Esophagus squamous epithelium (tissue), 5 donors: ENCODE results near the gene HIVEP1. TPM values are rescaled to one million over a fixed set of nuclear protein-coding genes. Genes with fewer than 3 reads are reported as not detected.

Experiments used
- DNase-seq: peaks from one replicate; lab custom pipeline; 2025; lab: John Stamatoyannopoulos, UW
- H3K27ac ChIP-seq, 4 donors: fragments of 200-600 bp; sonication (generic); one replicate each; pipeline ENCODE4 v1.5.1; 2016 to 2019; ENCODE audit warnings: mild to moderate bottlenecking in 1 of 4
- H3K27me3 ChIP-seq, 4 donors: fragments of 200-600 bp; sonication (generic); 1 replicate in 3 of 4; 2 replicates in 1 of 4; pipeline versions ENCODE4 v1.5.1 to v1.6.0; 2017 to 2021; ENCODE audit warnings: antibody characterized with exemption in 1 of 4
- H3K36me3 ChIP-seq, 3 donors: fragments of 200-600 bp; sonication (generic); one replicate each; pipeline ENCODE4 v1.5.1; 2016 to 2019
- H3K4me1 ChIP-seq, 3 donors: fragments of 200-600 bp; sonication (generic); one replicate each; pipeline ENCODE4 v1.5.1; 2017 to 2019
- H3K4me3 ChIP-seq, 4 donors: fragments of 200-600 bp; sonication (generic); 1 replicate in 3 of 4; 2 replicates in 1 of 4; pipeline ENCODE4 v1.5.1; 2016 to 2019; ENCODE audit warnings: mild to moderate bottlenecking in 2 of 4, moderate library complexity in 1 of 4
- H3K9me3 ChIP-seq, 3 donors: fragments of 200-600 bp; sonication (generic); one replicate each; pipeline ENCODE4 v1.5.1; 2016 to 2019
- POLR2A ChIP-seq, 4 donors: fragments of 450-650 bp; IDR thresholded peaks; one replicate each; pipeline ENCODE4 v1.6.1; 2017; ENCODE audit warnings: antibody characterized with exemption in 4 of 4, mild to moderate bottlenecking in 4 of 4, moderate library complexity in 3 of 4
- WGBS, 2 donors: methylation state at CpG; one replicate each; pipeline ENCODE4 v1.1.5; 2018; 5-methylcytosine and 5-hydroxymethylcytosine counted together
- intact Hi-C: fragments of 100-400 bp; cut with DNase I; formaldehyde crosslinking; loops from one replicate; pipeline ENCODE4 v1.15.0; 2022
- total RNA-seq, 4 donors: library from RNA; depleted of rRNA; stranded (reverse); fragments of >200 nt; gene quantifications; one replicate each; pipeline ENCODE4 v1.1.0, GENCODE V29; 2016
- TF ChIP-seq, protein P1 (sequence below), 6 experiments: fragments of 450-650 bp in 4 of 6; fragments of 200-600 bp in 2 of 6; sonication (generic) in 2 of 6; IDR thresholded peaks; one replicate each; pipeline ENCODE4 v1.5.1; 2016 to 2019; ENCODE audit warnings: antibody characterized with exemption in 6 of 6, mild to moderate bottlenecking in 4 of 6, moderate library complexity in 4 of 6
- donor health status: DM: yes; HTN: yes; CAD: no.

HIVEP1 gene
- total RNA-seq, 4 donors from 2014 or later = 11.0 to 22.3 (median 20.7) TPM

- no peak overlapping the region for H3K27ac ChIP-seq
- TF ChIP-seq POLR2A (IDR thresholded peaks at IDR 0.05) = no peak
- TF ChIP-seq, protein P1, sequence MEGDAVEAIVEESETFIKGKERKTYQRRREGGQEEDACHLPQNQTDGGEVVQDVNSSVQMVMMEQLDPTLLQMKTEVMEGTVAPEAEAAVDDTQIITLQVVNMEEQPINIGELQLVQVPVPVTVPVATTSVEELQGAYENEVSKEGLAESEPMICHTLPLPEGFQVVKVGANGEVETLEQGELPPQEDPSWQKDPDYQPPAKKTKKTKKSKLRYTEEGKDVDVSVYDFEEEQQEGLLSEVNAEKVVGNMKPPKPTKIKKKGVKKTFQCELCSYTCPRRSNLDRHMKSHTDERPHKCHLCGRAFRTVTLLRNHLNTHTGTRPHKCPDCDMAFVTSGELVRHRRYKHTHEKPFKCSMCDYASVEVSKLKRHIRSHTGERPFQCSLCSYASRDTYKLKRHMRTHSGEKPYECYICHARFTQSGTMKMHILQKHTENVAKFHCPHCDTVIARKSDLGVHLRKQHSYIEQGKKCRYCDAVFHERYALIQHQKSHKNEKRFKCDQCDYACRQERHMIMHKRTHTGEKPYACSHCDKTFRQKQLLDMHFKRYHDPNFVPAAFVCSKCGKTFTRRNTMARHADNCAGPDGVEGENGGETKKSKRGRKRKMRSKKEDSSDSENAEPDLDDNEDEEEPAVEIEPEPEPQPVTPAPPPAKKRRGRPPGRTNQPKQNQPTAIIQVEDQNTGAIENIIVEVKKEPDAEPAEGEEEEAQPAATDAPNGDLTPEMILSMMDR (IDR thresholded peaks at IDR 0.05) = no peak
- H3K36me3 ChIP-seq = peaks cover 0 to 30% (median 0%) of the 10 kb centered on the region in 3 donors
- 52 to 59% methylated on average over 1 of the region's 1 CpG for WGBS, 2 donors
- H3K27me3 ChIP-seq = no peaks in the 10 kb centered on the region
- H3K9me3 ChIP-seq = no peaks in the 10 kb centered on the region
- no peak overlapping the region for H3K4me3 ChIP-seq
- intact Hi-C loops = no loop called here
- no peak for DNase-seq
- H3K4me1 ChIP-seq = peaks cover 0 to 16% (median 4%) of the 10 kb centered on the region in 3 donors
Observed at GRCh38 chr6:12115001-12115400, 102.9 kb downstream of the HIVEP1 start.

DNA sequence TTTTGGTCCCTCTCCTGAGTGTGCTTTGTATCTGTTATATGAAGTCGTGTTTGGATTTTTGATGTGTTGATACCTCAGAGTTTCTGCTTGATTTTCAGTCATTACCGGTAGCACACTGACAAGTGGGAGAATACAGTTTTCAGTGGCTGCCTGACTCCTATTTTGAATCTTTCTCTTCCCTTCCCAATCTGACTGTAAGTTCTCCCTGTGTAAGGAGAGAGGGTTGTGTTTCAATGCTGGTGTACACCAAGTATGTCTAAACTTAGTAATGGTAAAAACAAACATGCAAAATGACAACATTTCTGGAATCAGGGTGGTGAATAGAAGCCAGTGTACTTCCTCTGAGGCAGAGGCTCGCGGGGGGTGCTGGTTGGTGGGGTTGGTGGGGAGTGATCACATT is 103.4 kb downstream of the HIVEP1 start:
- WGBS, 2 donors = 91 to 100% methylated on average over 2 to 4 of the region's 4 CpGs
- intact Hi-C loops = no loop called here
- Histone ChIP-seq H3K9me3 (no peaks in the 10 kb centered on the region), H3K27ac (no peak overlapping the region), H3K4me3 (no peak overlapping the region), H3K27me3 (no peaks in the 10 kb centered on the region), H3K36me3 (peaks cover 0 to 30% (median 4%) of the 10 kb centered on the region in 3 donors), H3K4me1 (peaks cover 0 to 16% (median 4%) of the 10 kb centered on the region in 3 donors)
- TF ChIP-seq, protein P1 (IDR thresholded peaks at IDR 0.05) = no peak
- TF ChIP-seq POLR2A (IDR thresholded peaks at IDR 0.05) = no peak
- no peak for DNase-seq

DNA sequence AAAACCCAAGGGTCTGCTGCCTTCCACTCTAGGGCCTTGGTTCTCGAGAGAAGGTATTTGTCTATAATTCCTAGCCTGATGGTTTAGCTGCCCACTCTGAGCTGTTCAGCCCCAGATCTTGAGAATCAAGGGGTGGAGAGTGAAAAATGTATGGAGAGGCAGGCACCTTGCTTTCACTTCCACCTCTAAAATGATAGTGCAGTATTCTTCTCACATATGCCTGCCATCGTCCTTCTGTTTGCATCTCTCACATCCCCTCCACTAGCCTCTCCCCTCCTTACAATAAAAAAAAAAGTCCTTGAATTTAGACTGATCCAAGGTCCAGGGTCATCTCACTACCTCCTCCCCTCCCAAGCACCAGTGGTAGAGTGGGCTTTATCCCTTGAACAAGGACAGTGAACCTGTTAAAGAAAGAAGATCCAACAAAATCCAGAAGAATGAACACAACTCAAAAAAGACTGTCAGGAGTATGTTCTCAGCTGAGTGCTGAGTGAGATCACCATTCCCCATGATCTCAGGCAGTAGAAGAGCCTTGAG is 104.2 kb downstream of the HIVEP1 start:
- 79 to 97% methylated on average over 1 to 2 of the region's 2 CpGs for WGBS, 2 donors
- Histone ChIP-seq H3K9me3 (no peaks in the 10 kb centered on the region), H3K36me3 (peaks cover 0 to 30% (median 6%) of the 10 kb centered on the region in 3 donors), H3K27me3 (no peaks in the 10 kb centered on the region), H3K4me3 (no peak overlapping the region), H3K4me1 (peaks cover 0 to 16% (median 4%) of the 10 kb centered on the region in 3 donors), H3K27ac (no peak overlapping the region)
- intact Hi-C loops = no loop called here
- no peak for TF ChIP-seq POLR2A (IDR thresholded peaks at IDR 0.05)
- TF ChIP-seq, protein P1 (IDR thresholded peaks at IDR 0.05) = no peak
- no peak for DNase-seq

DNA sequence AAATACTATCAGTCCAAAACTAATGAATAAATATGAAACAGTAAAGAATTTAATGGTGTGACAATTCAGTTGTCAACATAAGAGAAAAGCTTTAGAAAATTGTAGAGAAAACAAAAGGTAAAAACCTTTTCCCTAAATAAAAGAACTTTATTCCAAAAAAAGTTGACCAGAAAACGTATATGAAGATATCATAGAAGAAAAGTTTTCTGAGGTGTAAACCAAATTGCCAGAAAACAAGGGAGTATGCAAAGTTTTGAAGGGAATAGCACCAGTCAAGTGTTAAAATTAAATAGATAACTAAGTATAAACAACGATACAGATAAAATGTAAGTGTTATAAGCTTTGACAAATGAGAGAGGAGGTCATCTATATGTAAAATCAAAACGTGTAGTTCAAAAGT is 104.9 kb downstream of the HIVEP1 start:
- no peaks in the 10 kb centered on the region for H3K27me3 ChIP-seq
- intact Hi-C loops = no loop called here
- no peak overlapping the region for H3K4me3 ChIP-seq
- peaks cover 0 to 16% (median 4%) of the 10 kb centered on the region in 3 donors for H3K4me1 ChIP-seq
- TF ChIP-seq, protein P1 (IDR thresholded peaks at IDR 0.05) = no peak
- no peak for TF ChIP-seq POLR2A (IDR thresholded peaks at IDR 0.05)
- DNase-seq = no peak
- no peaks in the 10 kb centered on the region for H3K9me3 ChIP-seq
- peaks cover 0 to 32% (median 6%) of the 10 kb centered on the region in 3 donors for H3K36me3 ChIP-seq
- no peak overlapping the region for H3K27ac ChIP-seq
- WGBS, 2 donors = 83 to 92% methylated on average over 3 of the region's 3 CpGs

DNA sequence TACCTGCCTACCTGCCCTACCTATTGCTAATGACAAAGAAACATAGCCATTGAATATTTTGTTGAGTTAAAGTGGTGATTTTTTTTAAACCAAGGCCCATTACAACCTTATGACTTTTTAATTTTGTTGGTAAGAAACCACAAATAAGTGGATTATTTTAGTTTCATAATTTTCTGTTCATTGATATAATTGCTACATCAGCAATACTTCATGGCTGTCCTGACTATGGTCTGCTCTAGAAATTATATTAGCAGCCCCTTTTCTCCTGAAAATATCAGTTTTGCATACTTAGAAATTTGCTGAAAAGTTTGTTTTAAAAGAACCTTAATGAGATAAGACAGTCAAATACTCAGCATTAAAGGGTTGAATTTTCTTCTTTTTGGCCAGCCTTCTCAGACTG is 106.5 kb downstream of the HIVEP1 start:
- H3K27me3 ChIP-seq = no peaks in the 10 kb centered on the region
- no peak for DNase-seq
- no peak overlapping the region for H3K27ac ChIP-seq
- H3K36me3 ChIP-seq = peaks cover 0 to 45% (median 6%) of the 10 kb centered on the region in 3 donors
- H3K4me1 ChIP-seq = peaks cover 0 to 16% (median 4%) of the 10 kb centered on the region in 3 donors
- TF ChIP-seq POLR2A (IDR thresholded peaks at IDR 0.05) = no peak
- TF ChIP-seq, protein P1 (IDR thresholded peaks at IDR 0.05) = no peak
- intact Hi-C loops = no loop called here
- H3K4me3 ChIP-seq = no peak overlapping the region
- H3K9me3 ChIP-seq = no peaks in the 10 kb centered on the region
